ENCODE data around the gene CMTM6. TPM values are rescaled to one million over a fixed set of nuclear protein-coding genes. Genes with fewer than 3 reads are reported as not detected.
"Not testable (repeated sequence)": the region's sequence is repeated elsewhere in the genome, so short reads cannot be mapped to it uniquely, and the experiment has no call there.

The CMTM6 gene
- total RNA-seq, 1 donor from 2014 or later, result 83.7 TPM

DNA sequence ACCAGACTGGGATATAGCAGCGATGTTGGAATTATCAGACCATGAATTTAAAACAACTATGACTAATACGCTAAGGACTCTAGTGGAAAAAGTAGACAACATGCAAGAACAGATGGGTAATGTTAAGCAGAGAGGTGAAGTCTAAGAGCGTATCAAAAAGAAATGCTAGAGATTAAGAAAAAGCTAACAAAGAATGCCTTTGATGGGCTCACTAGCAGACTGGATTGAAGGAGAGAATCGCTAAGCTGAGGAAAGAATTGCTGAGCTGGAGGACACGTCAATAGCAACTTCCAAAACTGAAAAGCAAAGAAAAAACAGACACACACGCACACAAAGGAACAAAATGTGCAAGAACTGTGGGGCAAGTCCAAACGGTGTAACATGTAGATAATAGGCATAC, 20.0 kb upstream of the CMTM6 start:
- Histone ChIP-seq H3K27me3 (ENCODE audit: control insufficient read depth, insufficient read depth, low read length) (no peaks in the 10 kb centered on the region), H3K36me3 (ENCODE audit: control insufficient read depth, insufficient read depth, low read length) (no peaks in the 10 kb centered on the region), H3K4me3 (ENCODE audit: low read depth, low read length) (no peak overlapping the region)
- TF ChIP-seq, protein P1, sequence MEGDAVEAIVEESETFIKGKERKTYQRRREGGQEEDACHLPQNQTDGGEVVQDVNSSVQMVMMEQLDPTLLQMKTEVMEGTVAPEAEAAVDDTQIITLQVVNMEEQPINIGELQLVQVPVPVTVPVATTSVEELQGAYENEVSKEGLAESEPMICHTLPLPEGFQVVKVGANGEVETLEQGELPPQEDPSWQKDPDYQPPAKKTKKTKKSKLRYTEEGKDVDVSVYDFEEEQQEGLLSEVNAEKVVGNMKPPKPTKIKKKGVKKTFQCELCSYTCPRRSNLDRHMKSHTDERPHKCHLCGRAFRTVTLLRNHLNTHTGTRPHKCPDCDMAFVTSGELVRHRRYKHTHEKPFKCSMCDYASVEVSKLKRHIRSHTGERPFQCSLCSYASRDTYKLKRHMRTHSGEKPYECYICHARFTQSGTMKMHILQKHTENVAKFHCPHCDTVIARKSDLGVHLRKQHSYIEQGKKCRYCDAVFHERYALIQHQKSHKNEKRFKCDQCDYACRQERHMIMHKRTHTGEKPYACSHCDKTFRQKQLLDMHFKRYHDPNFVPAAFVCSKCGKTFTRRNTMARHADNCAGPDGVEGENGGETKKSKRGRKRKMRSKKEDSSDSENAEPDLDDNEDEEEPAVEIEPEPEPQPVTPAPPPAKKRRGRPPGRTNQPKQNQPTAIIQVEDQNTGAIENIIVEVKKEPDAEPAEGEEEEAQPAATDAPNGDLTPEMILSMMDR (IDR thresholded peaks at IDR 0.05; ENCODE audit: insufficient read depth, low read length, poor library complexity, severe bottlenecking), result no peak
- no peak for DNase-seq (ENCODE audit: low read depth)

DNA sequence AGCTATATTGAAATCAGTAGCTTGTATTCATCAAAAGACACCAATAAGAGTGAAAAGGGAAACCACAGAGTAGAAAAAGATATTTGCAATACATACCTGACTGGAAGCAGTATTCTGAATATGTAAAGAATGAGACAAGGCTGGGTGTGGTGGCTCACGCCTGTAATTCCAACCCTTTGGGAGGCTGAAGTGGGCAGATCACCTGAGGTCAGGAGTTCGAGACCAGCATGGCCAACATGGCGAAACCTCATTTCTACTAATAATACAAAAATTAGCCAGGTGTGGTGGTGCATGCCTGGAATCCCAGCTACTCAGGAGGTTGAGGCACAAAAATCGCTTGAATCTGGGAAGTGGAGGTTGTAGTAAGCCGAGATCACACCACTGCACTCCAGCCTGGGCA, 16.3 kb upstream of the CMTM6 start:
- H3K27me3 ChIP-seq (ENCODE audit: control insufficient read depth, insufficient read depth, low read length); DNase-seq (ENCODE audit: low read depth); H3K4me3 ChIP-seq (ENCODE audit: low read depth, low read length); H3K36me3 ChIP-seq (ENCODE audit: control insufficient read depth, insufficient read depth, low read length): not testable (repeated sequence)

DNA sequence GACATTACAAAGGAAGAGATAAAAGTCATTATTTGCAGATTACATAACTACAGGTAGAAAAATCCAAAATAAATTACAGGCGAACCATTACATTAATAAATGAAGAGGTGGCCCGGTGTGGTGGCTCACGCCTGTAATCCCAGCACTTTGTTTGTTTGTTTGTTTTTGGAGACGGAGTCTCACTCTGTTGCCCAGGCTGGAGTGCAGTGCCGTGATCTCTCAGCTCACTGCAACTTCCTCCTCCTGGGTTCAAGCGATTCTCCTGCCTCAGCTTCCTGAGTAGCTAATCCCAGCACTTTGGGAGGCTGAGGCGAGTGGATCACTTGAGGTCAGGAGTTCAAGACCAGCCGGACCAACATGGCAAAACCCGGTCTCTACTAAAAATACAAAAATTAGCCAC, 14.1 kb upstream of the CMTM6 start:
- H3K4me3 ChIP-seq (ENCODE audit: low read depth, low read length); DNase-seq (ENCODE audit: low read depth); H3K36me3 ChIP-seq (ENCODE audit: control insufficient read depth, insufficient read depth, low read length); H3K27me3 ChIP-seq (ENCODE audit: control insufficient read depth, insufficient read depth, low read length): not testable (repeated sequence)

DNA sequence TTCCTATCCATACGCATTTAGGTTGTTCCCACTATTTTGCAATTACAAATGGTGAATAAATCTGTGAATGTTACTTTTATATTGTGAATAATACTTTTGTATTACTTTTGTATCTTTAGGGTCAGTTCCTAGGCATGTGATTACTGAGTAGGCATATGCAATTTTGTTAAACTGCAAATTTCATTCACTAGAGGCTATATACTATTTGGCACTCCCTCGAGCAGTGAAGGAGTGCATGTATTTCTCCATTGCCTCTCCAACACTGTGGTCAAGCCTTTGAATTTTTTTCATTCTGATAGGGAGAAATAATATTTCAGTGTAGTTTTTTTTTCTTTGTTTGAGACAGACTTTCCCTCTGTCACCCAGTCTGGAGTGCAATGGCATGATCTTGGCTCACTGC, 8.4 kb upstream of the CMTM6 start:
- TF ChIP-seq, protein P1 (IDR thresholded peaks at IDR 0.05; ENCODE audit: insufficient read depth, low read length, poor library complexity, severe bottlenecking), result no peak
- H3K4me3 ChIP-seq (ENCODE audit: low read depth, low read length), result no peak overlapping the region
- no peaks in the 10 kb centered on the region for H3K36me3 ChIP-seq (ENCODE audit: control insufficient read depth, insufficient read depth, low read length)
- no peaks in the 10 kb centered on the region for H3K27me3 ChIP-seq (ENCODE audit: control insufficient read depth, insufficient read depth, low read length)
- DNase-seq (ENCODE audit: low read depth), result no peak

DNA sequence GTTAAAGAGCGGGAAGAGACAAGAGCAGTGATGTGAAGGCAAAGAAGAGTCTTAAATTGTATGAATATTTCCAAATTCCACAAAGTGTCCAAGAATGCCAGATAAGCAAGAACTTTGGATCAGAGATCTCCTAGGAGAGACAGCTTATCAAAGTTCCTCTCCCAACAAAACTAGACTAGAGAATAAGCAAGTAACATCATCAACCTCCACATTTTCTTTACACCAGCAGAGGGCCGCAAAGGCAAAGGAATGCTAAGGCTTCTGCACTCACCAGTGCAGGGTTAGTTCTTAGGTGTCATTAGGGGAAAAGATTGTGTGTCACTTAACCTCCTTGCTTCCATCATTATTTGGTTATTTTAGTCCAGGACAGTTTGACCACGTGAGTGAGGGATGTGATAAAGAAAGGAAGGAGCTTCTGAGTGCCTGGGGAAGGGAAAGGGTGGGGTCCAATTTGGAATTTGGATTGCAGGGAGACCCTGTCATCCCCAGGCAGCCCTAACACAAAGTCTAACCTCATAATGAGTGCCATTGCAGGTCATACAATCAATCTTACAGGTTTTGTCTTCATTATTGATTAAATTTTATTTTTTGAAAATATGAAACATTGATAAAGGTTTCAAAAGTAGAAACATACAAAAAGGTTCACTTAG, 7.5 kb upstream of the CMTM6 start:
- H3K27me3 ChIP-seq (ENCODE audit: control insufficient read depth, insufficient read depth, low read length), result no peaks in the 10 kb centered on the region
- H3K36me3 ChIP-seq (ENCODE audit: control insufficient read depth, insufficient read depth, low read length), result no peaks in the 10 kb centered on the region
- TF ChIP-seq, protein P1 (IDR thresholded peaks at IDR 0.05; ENCODE audit: insufficient read depth, low read length, poor library complexity, severe bottlenecking), result peak; percentile 78
- DNase-seq (ENCODE audit: low read depth), result no peak
- H3K4me3 ChIP-seq (ENCODE audit: low read depth, low read length), result no peak overlapping the region

DNA sequence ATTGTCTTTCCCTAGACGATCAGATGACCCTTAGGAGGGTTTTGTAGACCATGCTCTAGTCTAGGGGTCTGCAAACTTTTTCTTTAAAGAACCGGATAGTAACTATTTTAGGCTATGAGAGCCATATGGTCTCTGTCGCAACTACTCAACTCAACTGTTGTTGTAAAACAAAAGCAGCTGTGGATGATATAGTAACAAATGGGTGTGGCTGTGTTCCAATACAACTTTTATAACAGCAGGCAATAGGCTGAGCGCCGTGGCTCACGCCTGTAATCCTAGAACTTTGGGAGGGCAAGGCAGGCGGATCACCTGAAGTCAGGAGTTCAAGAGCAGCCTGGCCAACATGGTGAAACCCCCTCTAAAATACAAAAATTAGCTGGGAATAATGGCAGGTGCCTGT, 6.1 kb upstream of the CMTM6 start:
- TF ChIP-seq, protein P1 (IDR thresholded peaks at IDR 0.05; ENCODE audit: insufficient read depth, low read length, poor library complexity, severe bottlenecking), result no peak
- Histone ChIP-seq H3K36me3 (ENCODE audit: control insufficient read depth, insufficient read depth, low read length) (no peaks in the 10 kb centered on the region), H3K27me3 (ENCODE audit: control insufficient read depth, insufficient read depth, low read length) (no peaks in the 10 kb centered on the region), H3K4me3 (ENCODE audit: low read depth, low read length) (no peak overlapping the region)
- DNase-seq (ENCODE audit: low read depth), result no peak

DNA sequence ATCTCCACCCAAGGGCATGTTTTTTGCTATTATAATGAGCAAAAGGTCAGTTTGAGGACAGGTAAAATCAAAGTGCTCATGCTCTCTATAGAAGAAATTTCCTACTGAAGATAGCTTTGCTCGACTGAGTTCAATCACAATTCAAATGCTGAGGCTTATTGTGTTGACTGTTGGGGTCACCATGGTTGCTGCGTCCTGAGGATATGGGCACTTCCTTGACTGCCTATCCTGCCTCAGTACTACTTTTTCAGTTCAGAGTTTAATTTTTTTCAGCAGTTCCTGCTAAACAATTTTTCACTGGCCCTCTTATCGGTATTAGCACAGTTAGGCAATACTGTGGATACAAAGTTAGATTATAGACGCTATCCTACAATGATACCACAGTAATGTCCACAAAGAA, 3.8 kb upstream of the CMTM6 start:
- TF ChIP-seq, protein P1 (IDR thresholded peaks at IDR 0.05; ENCODE audit: insufficient read depth, low read length, poor library complexity, severe bottlenecking), result no peak
- DNase-seq (ENCODE audit: low read depth), result no peak
- no peak overlapping the region for H3K4me3 ChIP-seq (ENCODE audit: low read depth, low read length)
- H3K36me3 ChIP-seq (ENCODE audit: control insufficient read depth, insufficient read depth, low read length), result no peaks in the 10 kb centered on the region
- H3K27me3 ChIP-seq (ENCODE audit: control insufficient read depth, insufficient read depth, low read length), result no peaks in the 10 kb centered on the region
